Right lobe of liver (tissue), 6 donors: ENCODE results near the gene CPNE1. TPM values are rescaled to one million over a fixed set of nuclear protein-coding genes. Genes with fewer than 3 reads are reported as not detected.

Experiments used
- ATAC-seq, 4 donors: fragments of 200-7000 bp; cut with Tn5 transposase; one replicate each; pipeline ENCODE4 v1.9.1; 2020; ENCODE audit warnings: mild to moderate bottlenecking in 4 of 4, moderate library complexity in 4 of 4
- DNase-seq, 3 donors: peaks; one replicate each; pipeline ENCODE4 v3.0.0-alpha.2; 2020
- H3K27ac ChIP-seq, 3 donors: fragments of 200-600 bp; one replicate each; pipeline ENCODE4 v1.8.0; 2022
- H3K27me3 ChIP-seq, 2 donors: fragments of 200-600 bp; one replicate each; pipeline ENCODE4 v1.8.0; 2022
- H3K36me3 ChIP-seq, 4 donors: fragments of 200-600 bp; sonication (generic) in 1 of 4; one replicate each; pipeline versions ENCODE4 v1.5.1 to v1.8.0; 2017 to 2022; ENCODE audit warnings: control low read depth in 1 of 4
- H3K4me1 ChIP-seq, 4 donors: fragments of 200-600 bp; sonication (generic) in 1 of 4; one replicate each; pipeline versions ENCODE4 v1.5.1 to v1.8.0; 2017 to 2022; ENCODE audit warnings: control low read depth in 1 of 4
- H3K4me3 ChIP-seq, 3 donors: fragments of 200-600 bp; one replicate each; pipeline ENCODE4 v1.8.0; 2022
- H3K9me3 ChIP-seq, 4 donors: fragments of 200-600 bp; sonication (generic) in 1 of 4; one replicate each; pipeline versions ENCODE4 v1.5.1 to v1.8.0; 2017 to 2022; ENCODE audit warnings: control low read depth in 1 of 4
- POLR2A ChIP-seq: fragments of 450-650 bp; IDR thresholded peaks from one replicate; pipeline ENCODE4 v1.6.1; 2017; ENCODE audit warnings: antibody characterized with exemption, mild to moderate bottlenecking
- WGBS: methylation state at CpG from one replicate; pipeline ENCODE4 v1.1.6; 2018; ENCODE audit warnings: low coverage, low lambda C conversion rate; ENCODE audit not compliant: insufficient coverage; ENCODE audit errors: missing lambda C conversion rate; 5-methylcytosine and 5-hydroxymethylcytosine counted together
- intact Hi-C, 2 donors: fragments of 100-400 bp; cut with DNase I; formaldehyde crosslinking; loops; one replicate each; pipeline versions ENCODE4 v1.11.2 to v1.14.1; 2022
- total RNA-seq, 6 experiments: library from RNA; depleted of rRNA in 2 of 6; stranded (reverse); fragments of >200 nt in 2 of 6; fragmentation: NEBNext Ultra II Directional in 3 of 6; extraction: Animal tissue kit (Norgen Biotek cat#: 25700) in 3 of 6; gene quantifications; one replicate each; pipeline versions ENCODE4 v1.1.0 to v1.2.4, GENCODE V29; 2016 to 2023
- TF ChIP-seq, protein P1 (sequence below), 4 donors: fragments of 200-600 bp in 3 of 4; fragments of 450-650 bp in 1 of 4; IDR thresholded peaks; one replicate each; pipeline versions ENCODE4 v1.5.1 to v1.8.0; 2016 to 2022; ENCODE audit warnings: antibody characterized with exemption in 4 of 4, mild to moderate bottlenecking in 2 of 4
- donor health status: DM: no; HTN: yes; CAD: no.
- donor health status: DM: no; HTN: no; CAD: no.
- donor health status: DM: no; HTN: no; CAD: no.
- donor health status: DM: no; HTN: yes; CAD: no.
- donor health status: DM: no; HTN: yes; CAD: no.

CPNE1 gene
- total RNA-seq, 6 experiments from 2014 or later, result 35.5 to 72.0 (median 53.3) TPM

DNA sequence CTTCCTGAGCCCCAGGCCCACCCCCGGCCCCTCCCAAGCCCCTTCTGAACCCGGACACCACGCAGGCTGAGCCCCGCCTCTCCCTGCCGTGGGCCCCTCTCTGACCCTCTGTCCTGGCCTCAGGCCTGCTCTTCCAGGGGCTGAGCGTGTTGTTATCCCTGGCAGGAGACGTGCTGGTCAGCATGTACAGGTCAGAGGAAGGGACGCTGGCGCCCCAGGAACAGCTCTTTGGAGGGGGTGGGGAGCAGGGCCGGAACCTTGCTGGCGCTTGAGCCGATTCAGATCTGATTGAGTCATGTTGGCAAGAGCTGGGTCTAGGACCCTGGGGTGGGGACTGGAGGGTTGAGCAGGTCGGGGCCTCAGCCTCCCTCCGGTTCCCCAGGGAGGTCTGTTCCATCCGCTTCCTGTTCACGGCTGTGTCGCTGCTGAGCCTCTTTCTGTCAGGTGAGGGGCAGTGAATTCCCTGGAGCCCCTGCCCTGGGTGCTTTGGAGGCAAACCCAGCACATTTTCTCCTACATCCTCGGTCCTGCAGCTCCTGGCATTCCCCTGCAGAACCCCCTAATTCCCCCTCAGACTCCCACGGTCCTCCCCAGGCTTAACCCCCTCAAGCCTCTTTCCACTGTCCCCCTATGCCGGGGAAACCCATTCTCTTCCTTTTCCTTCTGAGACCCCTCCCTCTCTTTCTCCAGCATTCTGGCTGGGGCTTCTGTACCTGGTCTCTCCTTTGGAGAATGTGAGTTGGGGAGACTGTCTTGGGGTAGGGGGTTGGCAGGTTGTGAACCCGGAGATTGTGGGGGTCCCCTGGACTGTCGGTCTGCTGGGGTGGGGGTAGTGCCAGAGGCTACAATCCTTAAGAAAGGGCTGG lies 47.1 kb downstream of the CPNE1 start:
- Histone ChIP-seq H3K4me3 (peak overlapping the region; percentile 44 to 58 (median 56)), H3K36me3 (no peaks in the 10 kb centered on the region), H3K4me1 (peaks cover 0 to 32% (median 12%) of the 10 kb centered on the region in 4 donors), H3K9me3 (no peaks in the 10 kb centered on the region), H3K27ac (peak overlapping the region in 2 of 3 donors; percentile 67 to 82), H3K27me3 (no peaks in the 10 kb centered on the region)
- no peak for TF ChIP-seq POLR2A
- TF ChIP-seq, protein P1, sequence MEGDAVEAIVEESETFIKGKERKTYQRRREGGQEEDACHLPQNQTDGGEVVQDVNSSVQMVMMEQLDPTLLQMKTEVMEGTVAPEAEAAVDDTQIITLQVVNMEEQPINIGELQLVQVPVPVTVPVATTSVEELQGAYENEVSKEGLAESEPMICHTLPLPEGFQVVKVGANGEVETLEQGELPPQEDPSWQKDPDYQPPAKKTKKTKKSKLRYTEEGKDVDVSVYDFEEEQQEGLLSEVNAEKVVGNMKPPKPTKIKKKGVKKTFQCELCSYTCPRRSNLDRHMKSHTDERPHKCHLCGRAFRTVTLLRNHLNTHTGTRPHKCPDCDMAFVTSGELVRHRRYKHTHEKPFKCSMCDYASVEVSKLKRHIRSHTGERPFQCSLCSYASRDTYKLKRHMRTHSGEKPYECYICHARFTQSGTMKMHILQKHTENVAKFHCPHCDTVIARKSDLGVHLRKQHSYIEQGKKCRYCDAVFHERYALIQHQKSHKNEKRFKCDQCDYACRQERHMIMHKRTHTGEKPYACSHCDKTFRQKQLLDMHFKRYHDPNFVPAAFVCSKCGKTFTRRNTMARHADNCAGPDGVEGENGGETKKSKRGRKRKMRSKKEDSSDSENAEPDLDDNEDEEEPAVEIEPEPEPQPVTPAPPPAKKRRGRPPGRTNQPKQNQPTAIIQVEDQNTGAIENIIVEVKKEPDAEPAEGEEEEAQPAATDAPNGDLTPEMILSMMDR (IDR thresholded peaks at IDR 0.05), result peak; percentile 22 to 31 (median 28)
- WGBS, result 11% methylated on average over 15 of the region's 22 CpGs
- ATAC-seq (peak; percentile 6 to 26 (median 9)), DNase-seq (peak; percentile 67 to 87 (median 78))
- intact Hi-C loops, result no loop called here

DNA sequence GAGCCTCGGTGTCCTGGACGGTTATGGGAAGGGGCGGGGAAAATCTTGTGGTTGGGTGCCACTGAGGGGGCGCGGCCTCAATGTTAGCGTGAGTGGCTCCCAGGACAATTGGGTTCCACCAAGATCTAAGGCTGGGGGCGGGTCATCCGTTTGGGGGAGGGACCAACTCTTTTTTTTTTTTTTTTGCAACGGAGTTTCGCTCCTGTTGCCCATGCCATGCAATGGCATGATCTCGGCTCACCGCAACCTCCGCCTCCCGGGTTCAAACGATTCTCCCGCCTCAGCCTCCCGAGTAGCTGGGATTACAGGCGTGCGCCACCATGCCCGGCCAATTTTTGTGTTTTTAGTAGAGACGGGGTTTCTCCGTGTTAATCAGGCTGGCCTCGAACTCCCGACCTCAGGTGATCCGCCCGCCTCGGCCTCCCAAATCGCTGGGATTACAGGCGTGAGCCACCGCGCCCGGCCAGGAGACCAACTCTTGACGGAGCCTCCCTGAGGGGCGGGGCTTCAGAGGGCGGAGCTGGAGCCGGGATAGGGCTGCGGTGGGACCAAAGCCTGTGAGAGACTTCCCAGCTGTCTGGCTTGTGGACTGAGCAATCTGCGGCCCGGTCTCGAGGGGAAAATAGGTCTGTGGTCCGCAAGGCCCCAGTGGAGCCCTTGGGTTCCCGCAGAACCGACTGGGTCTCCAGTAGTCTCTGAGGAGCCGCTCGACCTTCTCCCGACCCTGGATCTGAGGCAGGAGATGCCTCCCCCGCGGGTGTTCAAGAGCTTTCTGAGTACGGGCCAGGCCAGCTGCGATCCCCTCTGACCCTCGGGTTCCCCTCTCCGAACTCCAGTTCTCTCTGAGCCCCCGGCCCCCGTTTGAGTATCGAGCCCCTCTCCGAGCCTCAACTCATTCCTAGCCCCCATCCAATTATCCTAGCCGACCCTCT lies 48.0 kb downstream of the CPNE1 start:
- intact Hi-C loops, result no loop called here
- DNase-seq, result peak; percentile 89 to 93 (median 92)
- Histone ChIP-seq H3K4me1 (peaks cover 0 to 32% (median 12%) of the 10 kb centered on the region in 4 donors), H3K27me3 (no peaks in the 10 kb centered on the region), H3K4me3 (peak overlapping the region; percentile 44 to 58 (median 56)), H3K9me3 (no peaks in the 10 kb centered on the region), H3K36me3 (no peaks in the 10 kb centered on the region), H3K27ac (peak overlapping the region; percentile 64 to 82 (median 67))
- peak; percentile 58 to 66 (median 62) for ATAC-seq
- 1% methylated on average over 19 of the region's 57 CpGs for WGBS
- TF ChIP-seq, protein P1 (IDR thresholded peaks at IDR 0.05), result no peak
- TF ChIP-seq POLR2A, result peak; percentile 72

DNA sequence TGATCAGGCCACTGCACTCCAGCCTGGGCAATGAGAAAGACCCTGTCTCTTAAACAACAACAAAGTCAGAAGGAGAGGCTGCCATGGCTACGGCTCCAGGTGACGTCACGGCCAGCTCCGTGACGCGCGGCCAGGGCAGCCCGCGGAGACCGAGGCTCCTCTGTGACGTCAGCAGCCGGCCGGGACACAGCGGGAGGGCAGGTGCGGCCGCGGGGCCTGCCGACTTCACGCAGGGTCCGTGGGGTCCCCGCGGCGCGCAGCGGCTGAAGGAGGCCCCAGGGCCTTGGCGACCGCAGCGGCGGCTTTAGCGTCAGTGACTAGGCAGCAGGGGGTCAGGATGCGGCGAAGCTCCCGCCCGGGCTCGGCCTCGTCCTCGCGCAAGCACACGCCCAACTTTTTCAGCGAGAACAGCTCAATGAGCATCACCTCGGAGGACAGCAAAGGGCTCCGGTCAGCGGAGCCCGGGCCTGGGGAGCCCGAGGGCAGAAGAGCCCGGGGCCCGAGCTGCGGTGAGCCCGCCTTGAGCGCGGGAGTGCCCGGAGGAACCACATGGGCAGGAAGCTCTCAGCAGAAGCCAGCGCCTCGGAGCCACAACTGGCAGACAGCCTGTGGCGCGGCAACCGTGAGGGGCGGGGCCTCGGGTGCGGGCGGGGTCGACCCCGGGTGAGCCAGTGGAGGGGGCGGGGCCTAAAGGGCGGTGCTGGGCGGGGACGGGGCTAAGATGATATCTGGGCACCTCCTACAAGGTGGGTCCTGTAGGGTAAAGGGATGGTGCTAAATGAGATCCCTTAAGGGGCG lies 48.8 kb downstream of the CPNE1 start, which contains the start of gene SPAG4:
SPAG4 (plus strand) TSS at position 163 of the 798 bp plus-strand sequence; CDS start at position 338, 175 bp downstream.
- Histone ChIP-seq H3K9me3 (no peaks in the 10 kb centered on the region), H3K36me3 (no peaks in the 10 kb centered on the region), H3K27me3 (no peaks in the 10 kb centered on the region), H3K4me3 (peak within 1 kb of the TSS; percentile 51 to 65 (median 58)), H3K27ac (peak within 1 kb of the TSS; percentile 64 to 92 (median 81)), H3K4me1 (peaks cover 0 to 32% (median 12%) of the 10 kb centered on the region in 4 donors)
- ATAC-seq (peak; percentile 84 to 95 (median 90)), DNase-seq (peak; percentile 100)
- WGBS, result 2% methylated on average over 19 of the region's 68 CpGs
- peak; percentile 68 for TF ChIP-seq POLR2A
- TF ChIP-seq, protein P1 (IDR thresholded peaks at IDR 0.05), result no peak
- intact Hi-C loops, result no loop called here

DNA sequence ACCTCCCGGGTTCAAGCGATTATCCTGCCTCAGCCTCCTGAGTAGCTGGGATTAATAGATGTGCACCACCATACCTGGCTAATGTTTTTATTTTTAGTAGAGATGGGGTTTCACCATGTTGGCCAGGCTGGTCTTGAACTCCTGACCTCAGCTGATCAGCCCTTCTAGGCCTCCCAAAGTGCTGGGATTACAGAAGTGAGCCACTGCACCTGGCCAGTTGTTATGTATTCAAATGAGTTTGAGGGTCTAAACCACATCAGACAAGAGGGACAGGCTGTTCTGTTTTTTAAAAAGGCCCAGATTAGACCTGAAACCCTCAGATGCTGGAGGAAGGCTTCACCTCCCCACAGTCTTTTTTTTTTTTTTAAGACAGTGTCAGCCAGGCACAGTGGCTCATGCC lies 53.2 kb downstream of the CPNE1 start:
- TF ChIP-seq POLR2A, result no peak
- TF ChIP-seq, protein P1 (IDR thresholded peaks at IDR 0.05), result no peak
- DNase-seq (no peak), ATAC-seq (no peak)
- 100% methylated on average over 2 of the region's 2 CpGs for WGBS
- intact Hi-C loops, result no loop called here
- no peak overlapping the region for H3K4me3 ChIP-seq
- H3K27ac ChIP-seq, result no peak overlapping the region
- H3K27me3 ChIP-seq, result no peaks in the 10 kb centered on the region
- no peaks in the 10 kb centered on the region for H3K9me3 ChIP-seq
- H3K36me3 ChIP-seq, result no peaks in the 10 kb centered on the region
- peaks cover 0 to 5% (median 0%) of the 10 kb centered on the region in 4 donors for H3K4me1 ChIP-seq
